ENCODE results near the gene TAS2R8. TPM values are rescaled to one million over a fixed set of nuclear protein-coding genes. Genes with fewer than 3 reads are reported as not detected.

Gene TAS2R8
- total RNA-seq, 1 experiment from 2014 or later: not detected

DNA sequence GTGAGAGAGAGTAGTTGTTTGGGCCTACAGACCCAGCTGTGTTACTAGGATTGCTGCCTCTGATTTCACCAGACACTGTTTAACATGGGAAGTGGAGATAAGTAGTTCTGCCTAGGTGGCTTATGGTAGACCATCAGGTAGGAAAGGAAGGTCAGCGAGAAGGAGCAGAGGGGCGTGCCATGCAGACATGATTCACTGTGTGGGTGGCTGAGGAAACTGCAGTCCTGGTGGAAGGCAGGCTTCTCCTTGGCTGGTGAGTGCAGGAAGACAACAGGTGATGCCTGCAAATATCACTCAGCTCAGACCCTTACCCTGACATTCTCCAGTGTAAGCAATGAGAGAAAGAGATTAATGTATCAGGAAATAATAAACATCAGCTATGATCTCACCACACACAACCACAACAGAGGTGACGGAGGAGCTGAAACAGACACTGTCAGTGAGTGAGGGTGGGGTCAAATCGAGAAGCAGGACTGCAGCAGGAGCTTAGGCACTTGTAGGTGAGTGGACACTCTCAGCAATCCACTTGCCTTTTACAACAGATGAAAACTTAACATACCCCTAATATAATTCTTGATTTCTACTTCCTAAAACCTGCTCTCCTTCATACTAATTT, 44.3 kb upstream of the TAS2R8 start (continued):
- no peak for TF ChIP-seq E2F5 (CRISPR knock-in tag; IDR thresholded peaks at IDR 0.05)
- no peak for TF ChIP-seq TP53 (CRISPR knock-in tag; IDR thresholded peaks at IDR 0.05)
- no peak for TF ChIP-seq SMAD4 (CRISPR knock-in tag; IDR thresholded peaks at IDR 0.05)
- TF ChIP-seq, protein P1, sequence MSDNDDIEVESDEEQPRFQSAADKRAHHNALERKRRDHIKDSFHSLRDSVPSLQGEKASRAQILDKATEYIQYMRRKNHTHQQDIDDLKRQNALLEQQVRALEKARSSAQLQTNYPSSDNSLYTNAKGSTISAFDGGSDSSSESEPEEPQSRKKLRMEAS (CRISPR knock-in tag; IDR thresholded peaks at IDR 0.05): no peak
- no peak for TF ChIP-seq ZNF263 (CRISPR knock-in tag; IDR thresholded peaks at IDR 0.05; ENCODE audit: low read depth)
- TF ChIP-seq NFATC4 (CRISPR knock-in tag; IDR thresholded peaks at IDR 0.05): no peak
- TF ChIP-seq, protein P2, sequence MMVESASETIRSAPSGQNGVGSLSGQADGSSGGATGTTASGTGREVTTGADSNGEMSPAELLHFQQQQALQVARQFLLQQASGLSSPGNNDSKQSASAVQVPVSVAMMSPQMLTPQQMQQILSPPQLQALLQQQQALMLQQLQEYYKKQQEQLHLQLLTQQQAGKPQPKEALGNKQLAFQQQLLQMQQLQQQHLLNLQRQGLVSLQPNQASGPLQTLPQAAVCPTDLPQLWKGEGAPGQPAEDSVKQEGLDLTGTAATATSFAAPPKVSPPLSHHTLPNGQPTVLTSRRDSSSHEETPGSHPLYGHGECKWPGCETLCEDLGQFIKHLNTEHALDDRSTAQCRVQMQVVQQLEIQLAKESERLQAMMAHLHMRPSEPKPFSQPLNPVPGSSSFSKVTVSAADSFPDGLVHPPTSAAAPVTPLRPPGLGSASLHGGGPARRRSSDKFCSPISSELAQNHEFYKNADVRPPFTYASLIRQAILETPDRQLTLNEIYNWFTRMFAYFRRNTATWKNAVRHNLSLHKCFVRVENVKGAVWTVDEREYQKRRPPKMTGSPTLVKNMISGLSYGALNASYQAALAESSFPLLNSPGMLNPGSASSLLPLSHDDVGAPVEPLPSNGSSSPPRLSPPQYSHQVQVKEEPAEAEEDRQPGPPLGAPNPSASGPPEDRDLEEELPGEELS (CRISPR knock-in tag; IDR thresholded peaks at IDR 0.05): no peak
- no peak for TF ChIP-seq GRHL2 (CRISPR knock-in tag; IDR thresholded peaks at IDR 0.05; ENCODE audit: insufficient replicate concordance, severe bottlenecking)

- TF ChIP-seq STAT6 (CRISPR knock-in tag; conservative IDR thresholded peaks at IDR 0.05; ENCODE audit: low read depth): no peak
- TF ChIP-seq CREM (CRISPR knock-in tag; IDR thresholded peaks at IDR 0.05): no peak
- H3K4me1 Mint-ChIP-seq: peaks cover 3% of the 10 kb centered on the region; the same call in 1 of the 2 replicates
- H3K9me3 Mint-ChIP-seq: peaks cover under 1% of the 10 kb centered on the region
- POLR2A ChIA-PET: no interaction called here
- DNase-seq (ENCODE audit: low spot score) (no peak), ATAC-seq (no peak)
- no peaks in the 10 kb centered on the region for H3K27me3 Mint-ChIP-seq (ENCODE audit: low read depth)
- H3K36me3 Mint-ChIP-seq: peaks cover 5% of the 10 kb centered on the region
- CTCF ChIA-PET: no interaction called here
- H3K27ac Mint-ChIP-seq: no peak within 1 kb of the TSS
- H3K4me3 Mint-ChIP-seq: no peak within 1 kb of the TSS
Observed at GRCh38 chr12:10849425-10849878, 42.4 kb upstream of the TAS2R8 start, which contains the start of gene PRR4. Gene PRR4, minus strand, starts transcription at chr12:10849475. Its CDS starts 38 bp downstream, at chr12:10849437.

GRCh38 chr12:10847744-10848143, 40.7 kb upstream of the TAS2R8 start:
- POLR2A ChIA-PET: no interaction called here

More at GRCh38 chr12:10847744-10848143, 40.7 kb upstream of the TAS2R8 start:
- Mint-ChIP-seq H3K27ac (no peak overlapping the region), H3K27me3 (ENCODE audit: low read depth) (no peaks in the 10 kb centered on the region), H3K4me1 (peaks cover 8% of the 10 kb centered on the region), H3K4me3 (no peak overlapping the region), H3K9me3 (no peaks in the 10 kb centered on the region), H3K36me3 (0 out of 2 replicates have a peak, but pooled peaks cover 4% of the 10 kb centered on the region)
- no peak for ATAC-seq
- DNase-seq (ENCODE audit: low spot score): no peak
- TF ChIP-seq SOX15 (CRISPR knock-in tag; IDR thresholded peaks at IDR 0.05): no peak
- TF ChIP-seq GTF2I (CRISPR knock-in tag; conservative IDR thresholded peaks at IDR 0.05): no peak
- TF ChIP-seq, protein P3, sequence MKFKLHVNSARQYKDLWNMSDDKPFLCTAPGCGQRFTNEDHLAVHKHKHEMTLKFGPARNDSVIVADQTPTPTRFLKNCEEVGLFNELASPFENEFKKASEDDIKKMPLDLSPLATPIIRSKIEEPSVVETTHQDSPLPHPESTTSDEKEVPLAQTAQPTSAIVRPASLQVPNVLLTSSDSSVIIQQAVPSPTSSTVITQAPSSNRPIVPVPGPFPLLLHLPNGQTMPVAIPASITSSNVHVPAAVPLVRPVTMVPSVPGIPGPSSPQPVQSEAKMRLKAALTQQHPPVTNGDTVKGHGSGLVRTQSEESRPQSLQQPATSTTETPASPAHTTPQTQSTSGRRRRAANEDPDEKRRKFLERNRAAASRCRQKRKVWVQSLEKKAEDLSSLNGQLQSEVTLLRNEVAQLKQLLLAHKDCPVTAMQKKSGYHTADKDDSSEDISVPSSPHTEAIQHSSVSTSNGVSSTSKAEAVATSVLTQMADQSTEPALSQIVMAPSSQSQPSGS (CRISPR knock-in tag; IDR thresholded peaks at IDR 0.05; ENCODE audit: borderline replicate concordance, low read depth): no peak
- no peak for TF ChIP-seq ZNF138 (CRISPR knock-in tag; conservative IDR thresholded peaks at IDR 0.05)
- CTCF ChIA-PET: no interaction called here
